Tibial nerve (tissue), 4 donors: ENCODE measurements around the gene MEX3C. TPM values are rescaled to one million over a fixed set of nuclear protein-coding genes. Genes with fewer than 3 reads are reported as not detected.

Source experiments
- DNase-seq, 2 donors: peaks; one replicate each; pipeline ENCODE4 v3.0.0-alpha.2; 2019; ENCODE audit warnings: low spot score in 2 of 2
- H3K27ac ChIP-seq, 4 donors: fragments of 200-600 bp; sonication (generic) in 3 of 4; one replicate each; pipeline ENCODE4 v1.5.1; 2017 to 2019; ENCODE audit warnings: mild to moderate bottlenecking in 1 of 4
- H3K27me3 ChIP-seq, 2 donors: fragments of 200-600 bp; sonication (generic) in 1 of 2; one replicate each; pipeline versions ENCODE4 v1.5.1 to v1.6.0; 2017 to 2019
- H3K36me3 ChIP-seq, 3 donors: fragments of 200-600 bp; sonication (generic); one replicate each; pipeline ENCODE4 v1.5.1; 2018 to 2019
- H3K4me1 ChIP-seq, 4 donors: fragments of 200-600 bp; sonication (generic) in 3 of 4; one replicate each; pipeline ENCODE4 v1.5.1; 2017 to 2019
- H3K4me3 ChIP-seq, 4 donors: fragments of 200-600 bp; sonication (generic) in 3 of 4; one replicate each; pipeline ENCODE4 v1.5.1; 2017 to 2019; ENCODE audit warnings: mild to moderate bottlenecking in 1 of 4, moderate library complexity in 1 of 4
- H3K9me3 ChIP-seq, 4 donors: fragments of 200-600 bp; sonication (generic) in 3 of 4; one replicate each; pipeline ENCODE4 v1.5.1; 2017 to 2019
- EP300 ChIP-seq, 2 donors: sonication (generic); formaldehyde crosslinking; IDR thresholded peaks; one replicate each; pipeline ENCODE4 v1.6.1; 2017; ENCODE audit warnings: antibody characterized with exemption in 2 of 2, mild to moderate bottlenecking in 1 of 2
- POLR2A ChIP-seq, 2 donors: fragments of 450-650 bp; IDR thresholded peaks; one replicate each; pipeline ENCODE4 v1.6.1; 2017; ENCODE audit warnings: antibody characterized with exemption in 2 of 2, mild to moderate bottlenecking in 2 of 2, moderate library complexity in 2 of 2
- WGBS, 2 donors: methylation state at CpG; one replicate each; pipeline ENCODE4 v1.1.5; 2018; 5-methylcytosine and 5-hydroxymethylcytosine counted together
- total RNA-seq, 4 donors: library from RNA; depleted of rRNA; stranded (reverse); fragments of >200 nt; gene quantifications; one replicate each; pipeline ENCODE4 v1.1.0, GENCODE V29; 2016
- TF ChIP-seq, protein P1 (sequence below), 5 experiments: fragments of 200-600 bp in 3 of 5; fragments of 450-650 bp in 2 of 5; sonication (generic) in 3 of 5; IDR thresholded peaks; one replicate each; pipeline ENCODE4 v1.5.1; 2016 to 2019; ENCODE audit warnings: antibody characterized with exemption in 5 of 5, mild to moderate bottlenecking in 3 of 5, moderate library complexity in 2 of 5

Gene MEX3C
- total RNA-seq, 4 donors from 2014 or later, result 24.0 to 32.8 (median 28.5) TPM

DNA sequence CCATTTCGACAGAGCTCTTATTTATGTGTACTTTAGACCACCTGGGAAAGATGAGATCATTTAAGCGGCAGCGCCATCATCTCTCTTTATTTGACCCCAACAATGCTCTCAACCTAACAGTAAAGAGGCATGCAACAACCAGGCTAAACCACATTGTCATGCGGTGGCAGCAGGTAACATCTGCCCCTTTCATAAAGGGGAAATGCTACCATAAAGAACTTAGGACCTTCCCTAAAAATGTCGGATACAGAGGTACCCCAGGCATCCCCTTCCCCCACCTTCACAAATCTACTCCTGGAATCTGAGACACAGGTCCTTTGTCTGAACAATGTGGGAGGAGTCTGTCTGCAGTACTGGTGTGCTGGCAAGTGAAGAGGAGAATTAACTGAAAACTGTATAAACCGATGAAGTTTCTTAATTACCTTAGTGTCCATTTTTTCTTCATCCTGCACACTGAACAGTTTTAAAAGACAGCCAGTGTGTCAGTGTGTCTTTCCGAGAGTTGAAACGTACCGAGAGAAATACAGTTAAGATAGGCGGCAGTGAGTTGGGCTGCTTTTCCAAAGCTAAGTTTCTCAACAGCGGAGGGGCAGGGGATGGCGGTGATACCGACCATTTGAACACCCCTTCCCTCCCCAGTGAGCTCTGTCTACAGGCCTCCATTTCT lies 1.9 kb downstream of the MEX3C start:
- WGBS, 2 donors, result 1 to 2% methylated on average over 13 of the region's 13 CpGs

DNA sequence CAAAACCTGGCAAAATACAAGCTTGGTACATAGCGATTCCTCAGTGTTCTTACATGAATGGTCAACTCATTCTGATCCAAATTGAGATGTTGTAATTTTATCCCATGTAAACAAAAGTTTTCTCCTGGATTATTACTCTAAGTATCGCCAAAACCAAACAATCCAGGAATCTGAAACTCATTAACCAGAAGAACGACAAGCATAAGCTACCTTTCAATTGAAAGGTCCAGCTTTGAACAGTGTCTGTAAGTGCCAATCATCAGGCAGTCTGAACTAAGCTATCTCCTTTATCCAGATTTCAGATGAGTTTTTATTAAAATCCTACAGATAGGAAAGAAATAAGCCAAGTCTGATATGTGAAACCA lies 2.4 kb downstream of the MEX3C start:
- WGBS, 2 donors, result 8 to 14% methylated on average over 3 of the region's 3 CpGs
- Histone ChIP-seq H3K27me3 (no peaks in the 10 kb centered on the region), H3K36me3 (no peaks in the 10 kb centered on the region), H3K27ac (peak overlapping the region; percentile 90 to 99 (median 98)), H3K4me1 (peaks cover 0 to 60% (median 32%) of the 10 kb centered on the region in 4 donors), H3K4me3 (peak overlapping the region; percentile 55 to 87 (median 80)), H3K9me3 (peaks cover 0 to 3% (median 0%) of the 10 kb centered on the region in 4 donors)
- no peak for DNase-seq
- no peak for TF ChIP-seq EP300 (IDR thresholded peaks at IDR 0.05)
- TF ChIP-seq, protein P1, sequence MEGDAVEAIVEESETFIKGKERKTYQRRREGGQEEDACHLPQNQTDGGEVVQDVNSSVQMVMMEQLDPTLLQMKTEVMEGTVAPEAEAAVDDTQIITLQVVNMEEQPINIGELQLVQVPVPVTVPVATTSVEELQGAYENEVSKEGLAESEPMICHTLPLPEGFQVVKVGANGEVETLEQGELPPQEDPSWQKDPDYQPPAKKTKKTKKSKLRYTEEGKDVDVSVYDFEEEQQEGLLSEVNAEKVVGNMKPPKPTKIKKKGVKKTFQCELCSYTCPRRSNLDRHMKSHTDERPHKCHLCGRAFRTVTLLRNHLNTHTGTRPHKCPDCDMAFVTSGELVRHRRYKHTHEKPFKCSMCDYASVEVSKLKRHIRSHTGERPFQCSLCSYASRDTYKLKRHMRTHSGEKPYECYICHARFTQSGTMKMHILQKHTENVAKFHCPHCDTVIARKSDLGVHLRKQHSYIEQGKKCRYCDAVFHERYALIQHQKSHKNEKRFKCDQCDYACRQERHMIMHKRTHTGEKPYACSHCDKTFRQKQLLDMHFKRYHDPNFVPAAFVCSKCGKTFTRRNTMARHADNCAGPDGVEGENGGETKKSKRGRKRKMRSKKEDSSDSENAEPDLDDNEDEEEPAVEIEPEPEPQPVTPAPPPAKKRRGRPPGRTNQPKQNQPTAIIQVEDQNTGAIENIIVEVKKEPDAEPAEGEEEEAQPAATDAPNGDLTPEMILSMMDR (IDR thresholded peaks at IDR 0.05), result no peak
- TF ChIP-seq POLR2A (IDR thresholded peaks at IDR 0.05), result no peak

More for the DNA sequence above, 1.9 kb downstream of the MEX3C start:
- DNase-seq, result peak in 1 of 2 donors; percentile 21
- Histone ChIP-seq H3K36me3 (no peaks in the 10 kb centered on the region), H3K27ac (peak overlapping the region; percentile 90 to 99 (median 98)), H3K9me3 (peaks cover 0 to 3% (median 0%) of the 10 kb centered on the region in 4 donors), H3K4me3 (peak overlapping the region; percentile 55 to 87 (median 80)), H3K27me3 (no peaks in the 10 kb centered on the region), H3K4me1 (peaks cover 0 to 54% (median 32%) of the 10 kb centered on the region in 4 donors)
- TF ChIP-seq EP300 (IDR thresholded peaks at IDR 0.05), result peak in 1 of 2 donors; percentile 10
- TF ChIP-seq, protein P1 (IDR thresholded peaks at IDR 0.05), result no peak
- peak in 1 of 2 donors; percentile 15 for TF ChIP-seq POLR2A (IDR thresholded peaks at IDR 0.05)

DNA sequence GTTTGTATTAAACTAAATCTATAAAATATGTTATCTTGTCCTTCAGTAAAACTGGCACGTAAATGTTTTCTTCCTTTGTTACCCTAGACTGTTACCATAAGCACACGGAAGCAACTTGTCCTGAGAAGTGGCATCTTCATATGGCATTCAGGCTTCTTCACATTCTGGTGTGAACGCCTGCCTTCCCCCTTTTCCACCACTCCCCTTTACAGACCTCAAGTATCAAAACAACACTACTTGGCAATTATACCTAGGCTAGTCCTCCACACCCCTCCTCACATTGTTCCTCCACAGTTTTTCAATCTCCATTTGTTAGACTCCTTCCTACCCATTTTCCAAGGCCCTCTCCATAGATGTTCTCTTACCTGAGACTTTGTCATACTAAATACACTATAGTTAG lies 2.9 kb downstream of the MEX3C start:
- TF ChIP-seq, protein P1 (IDR thresholded peaks at IDR 0.05), result no peak
- TF ChIP-seq EP300 (IDR thresholded peaks at IDR 0.05), result no peak
- no peak for TF ChIP-seq POLR2A (IDR thresholded peaks at IDR 0.05)
- Histone ChIP-seq H3K4me1 (peaks cover 0 to 64% (median 32%) of the 10 kb centered on the region in 4 donors), H3K4me3 (peak overlapping the region in 3 of 4 donors; percentile 2 to 87 (median 84)), H3K27me3 (no peaks in the 10 kb centered on the region), H3K27ac (peak overlapping the region in 3 of 4 donors; percentile 98 to 99 (median 98)), H3K9me3 (peaks cover 0 to 3% (median 0%) of the 10 kb centered on the region in 4 donors), H3K36me3 (no peaks in the 10 kb centered on the region)
- no peak for DNase-seq
- 38 to 45% methylated on average over 3 of the region's 3 CpGs for WGBS, 2 donors

DNA sequence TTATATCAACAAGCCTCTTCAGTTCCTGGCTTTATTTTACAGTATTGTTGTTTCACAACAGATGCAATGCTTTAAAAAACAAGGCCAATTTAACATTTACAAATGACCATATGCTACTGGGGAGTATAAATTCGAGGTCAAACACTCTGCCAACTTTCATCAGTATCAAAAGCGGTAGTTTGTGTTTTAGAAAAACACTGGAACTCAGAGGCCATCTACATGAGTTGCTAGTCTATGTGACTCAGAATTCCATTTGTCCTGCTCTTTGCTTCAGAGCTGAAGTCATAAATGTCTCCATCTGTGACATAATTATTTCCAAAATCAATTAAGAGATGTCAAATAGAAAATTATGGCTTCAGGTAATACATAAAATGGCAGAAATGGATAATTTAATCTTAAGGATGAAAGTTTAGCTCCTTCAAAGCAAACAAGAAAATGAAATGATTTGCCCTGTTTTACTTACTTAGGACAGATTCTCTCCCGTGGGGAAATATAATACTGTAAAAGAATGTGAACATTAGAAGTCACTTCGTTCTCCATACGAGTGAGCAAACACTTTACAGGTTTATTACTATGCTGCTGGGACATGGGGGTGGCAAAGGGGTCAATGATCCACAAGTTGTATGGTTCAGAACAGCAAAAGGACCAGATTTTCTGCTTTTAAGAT lies 3.7 kb downstream of the MEX3C start:
- Histone ChIP-seq H3K27ac (peak overlapping the region in 3 of 4 donors; percentile 98 to 99 (median 98)), H3K4me3 (peak overlapping the region in 1 of 4 donors; percentile 84), H3K27me3 (no peaks in the 10 kb centered on the region), H3K9me3 (no peaks in the 10 kb centered on the region), H3K36me3 (no peaks in the 10 kb centered on the region), H3K4me1 (peaks cover 0 to 73% (median 32%) of the 10 kb centered on the region in 4 donors)
- TF ChIP-seq POLR2A (IDR thresholded peaks at IDR 0.05) (no peak), EP300 (IDR thresholded peaks at IDR 0.05) (no peak)
- TF ChIP-seq, protein P1 (IDR thresholded peaks at IDR 0.05), result no peak
- WGBS, 2 donors, result 20 to 21% methylated on average over 5 of the region's 5 CpGs
- DNase-seq, result no peak

DNA sequence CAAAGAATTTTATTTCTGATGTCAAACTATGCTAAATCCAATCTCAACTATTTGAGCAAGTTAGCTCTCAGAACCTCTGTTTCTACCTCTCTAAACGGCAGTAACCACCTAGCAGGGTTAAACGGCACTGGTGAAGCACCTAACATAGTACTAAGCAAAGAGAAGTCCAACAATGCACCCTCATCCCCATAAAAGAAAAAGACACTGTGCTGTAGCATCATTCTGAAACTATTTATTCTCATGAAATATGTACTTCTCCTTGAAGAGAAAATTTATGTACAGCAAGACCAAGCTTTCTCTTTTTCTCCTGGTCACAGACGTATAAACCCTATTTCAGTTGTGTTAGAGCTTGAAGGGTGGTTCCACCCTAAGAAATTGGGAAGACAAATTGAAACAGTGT lies 4.8 kb downstream of the MEX3C start:
- DNase-seq, result no peak
- Histone ChIP-seq H3K27me3 (no peaks in the 10 kb centered on the region), H3K4me3 (no peak overlapping the region), H3K4me1 (peaks cover 0 to 76% (median 38%) of the 10 kb centered on the region in 4 donors), H3K9me3 (no peaks in the 10 kb centered on the region), H3K36me3 (no peaks in the 10 kb centered on the region), H3K27ac (peak overlapping the region in 2 of 4 donors; percentile 52 to 98)
- WGBS, 2 donors, result 40 to 57% methylated on average over 3 of the region's 3 CpGs
- no peak for TF ChIP-seq EP300 (IDR thresholded peaks at IDR 0.05)
- TF ChIP-seq, protein P1 (IDR thresholded peaks at IDR 0.05), result no peak
- TF ChIP-seq POLR2A (IDR thresholded peaks at IDR 0.05), result no peak
